Measurements from ENCODE around the gene ACAD9. TPM values are rescaled to one million over a fixed set of nuclear protein-coding genes. Genes with fewer than 3 reads are reported as not detected.

ACAD9 gene
- polyA plus RNA-seq, 3 donors = 21.9 to 27.7 (median 25.6) TPM

DNA sequence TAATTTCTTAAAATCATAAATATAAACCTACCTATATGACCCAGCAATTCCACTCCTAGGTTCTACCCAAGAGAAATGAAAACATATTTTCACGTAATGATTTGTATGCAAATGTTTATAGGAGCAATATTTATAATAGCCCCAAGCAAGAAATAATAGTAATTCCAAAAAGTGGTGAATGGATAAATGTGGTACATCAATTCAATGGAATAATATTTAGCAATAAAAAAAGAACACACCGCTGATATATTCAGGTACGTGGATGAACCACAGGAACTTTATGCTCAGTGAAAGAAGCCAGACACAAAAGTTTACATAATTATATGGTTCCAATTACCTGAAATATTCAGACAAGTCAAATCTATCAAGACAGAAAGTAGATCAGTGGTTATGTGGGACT, 49.9 kb downstream of the ACAD9 start:
- no peak for DNase-seq
- Mint-ChIP-seq H3K27me3 (ENCODE audit: low read depth in 3 of 3) (peaks cover 6 to 10% (median 9%) of the 10 kb centered on the region in 3 donors), H3K27ac (no peak overlapping the region), H3K9me3 (peaks cover 24 to 39% (median 31%) of the 10 kb centered on the region in 7 donors), H3K4me3 (no peak overlapping the region), H3K4me1 (no peaks in the 10 kb centered on the region), H3K36me3 (peaks cover 0 to 2% of the 10 kb centered on the region in 2 donors)
- H3K9me3 ChIP-seq (replicated peaks in 1 of 2; ENCODE audit: control insufficient read depth in 1 of 2, insufficient read depth in 1 of 2, low read length in 2 of 2) = peaks cover 17 to 25% of the 10 kb centered on the region in 2 donors
- TF ChIP-seq CTCF (IDR thresholded peaks at IDR 0.05) = no peak
- no peaks in the 10 kb centered on the region for H3K36me3 ChIP-seq (replicated peaks in 1 of 2; ENCODE audit: control insufficient read depth in 1 of 2, insufficient read depth in 2 of 2, low read length in 2 of 2)
- intact Hi-C loops (cut with micrococcal nuclease) = no loop called here
- H3K4me1 ChIP-seq (ENCODE audit: control insufficient read depth in 1 of 2, insufficient read depth in 2 of 2, low read length in 2 of 2) = no peaks in the 10 kb centered on the region
- H3K27me3 ChIP-seq (ENCODE audit: control insufficient read depth in 2 of 2, insufficient read depth in 2 of 2, low read length in 2 of 2) = no peaks in the 10 kb centered on the region
- H3K9ac ChIP-seq (ENCODE audit: insufficient read depth, low read length, poor library complexity, severe bottlenecking) = no peak overlapping the region
- H4K20me1 ChIP-seq (ENCODE audit: insufficient read depth, low read length) = no peaks in the 10 kb centered on the region
- no peaks in the 10 kb centered on the region for H3K79me2 ChIP-seq (ENCODE audit: insufficient read depth, low read length)
- H3K4me3 ChIP-seq (replicated peaks in 1 of 3; ENCODE audit: low read depth in 2 of 3, low read length in 3 of 3) = no peak overlapping the region
- H2AFZ ChIP-seq (ENCODE audit: insufficient read depth, low read depth, low read length, poor library complexity, severe bottlenecking) = no peak overlapping the region
- no peak overlapping the region for H3K4me2 ChIP-seq (replicated peaks; ENCODE audit: extremely low read depth, low read length, poor library complexity, severe bottlenecking)
- no peak overlapping the region for H3K27ac ChIP-seq (ENCODE audit: low read depth in 1 of 2, low read length in 2 of 2)
- WGBS (ENCODE audit: insufficient coverage) = no CpG with 5 or more reads among the region's 3 CpGs

GRCh38 chr3:128931046-128931445, 51.6 kb downstream of the ACAD9 start:
- H3K27ac ChIP-seq (ENCODE audit: low read depth in 1 of 2, low read length in 2 of 2) = no peak overlapping the region
- no peak overlapping the region for H3K4me3 ChIP-seq (replicated peaks in 1 of 3; ENCODE audit: low read depth in 2 of 3, low read length in 3 of 3)
- DNase-seq = no peak
- intact Hi-C loops (cut with micrococcal nuclease) = no loop called here
- H3K36me3 Mint-ChIP-seq = no peaks in the 10 kb centered on the region
- peaks cover 13 to 24% (median 15%) of the 10 kb centered on the region in 7 donors for H3K9me3 Mint-ChIP-seq
- H3K36me3 ChIP-seq (replicated peaks in 1 of 2; ENCODE audit: control insufficient read depth in 1 of 2, insufficient read depth in 2 of 2, low read length in 2 of 2) = no peaks in the 10 kb centered on the region
- no peak for TF ChIP-seq CTCF (IDR thresholded peaks at IDR 0.05)
- H3K4me1 ChIP-seq (ENCODE audit: control insufficient read depth in 1 of 2, insufficient read depth in 2 of 2, low read length in 2 of 2) = no peaks in the 10 kb centered on the region
- H3K4me2 ChIP-seq (replicated peaks; ENCODE audit: extremely low read depth, low read length, poor library complexity, severe bottlenecking) = no peak overlapping the region
- H3K9me3 ChIP-seq (replicated peaks in 1 of 2; ENCODE audit: control insufficient read depth in 1 of 2, insufficient read depth in 1 of 2, low read length in 2 of 2) = peaks cover 8 to 13% of the 10 kb centered on the region in 2 donors
- WGBS (ENCODE audit: insufficient coverage) = 93% methylated on average over 5 of the region's 10 CpGs
- no peak overlapping the region for H3K9ac ChIP-seq (ENCODE audit: insufficient read depth, low read length, poor library complexity, severe bottlenecking)
- no peak overlapping the region for H2AFZ ChIP-seq (ENCODE audit: insufficient read depth, low read depth, low read length, poor library complexity, severe bottlenecking)
- H3K27ac Mint-ChIP-seq = no peak overlapping the region
- H3K4me3 Mint-ChIP-seq = no peak overlapping the region
- H3K27me3 Mint-ChIP-seq (ENCODE audit: low read depth in 3 of 3) = peaks cover 0 to 7% (median 5%) of the 10 kb centered on the region in 3 donors
- H4K20me1 ChIP-seq (ENCODE audit: insufficient read depth, low read length) = no peaks in the 10 kb centered on the region
- H3K4me1 Mint-ChIP-seq = no peaks in the 10 kb centered on the region
- H3K27me3 ChIP-seq (ENCODE audit: control insufficient read depth in 2 of 2, insufficient read depth in 2 of 2, low read length in 2 of 2) = no peaks in the 10 kb centered on the region
- H3K79me2 ChIP-seq (ENCODE audit: insufficient read depth, low read length) = no peaks in the 10 kb centered on the region
